ENCODE measurements around the gene RND3.

The RND3 gene

DNA sequence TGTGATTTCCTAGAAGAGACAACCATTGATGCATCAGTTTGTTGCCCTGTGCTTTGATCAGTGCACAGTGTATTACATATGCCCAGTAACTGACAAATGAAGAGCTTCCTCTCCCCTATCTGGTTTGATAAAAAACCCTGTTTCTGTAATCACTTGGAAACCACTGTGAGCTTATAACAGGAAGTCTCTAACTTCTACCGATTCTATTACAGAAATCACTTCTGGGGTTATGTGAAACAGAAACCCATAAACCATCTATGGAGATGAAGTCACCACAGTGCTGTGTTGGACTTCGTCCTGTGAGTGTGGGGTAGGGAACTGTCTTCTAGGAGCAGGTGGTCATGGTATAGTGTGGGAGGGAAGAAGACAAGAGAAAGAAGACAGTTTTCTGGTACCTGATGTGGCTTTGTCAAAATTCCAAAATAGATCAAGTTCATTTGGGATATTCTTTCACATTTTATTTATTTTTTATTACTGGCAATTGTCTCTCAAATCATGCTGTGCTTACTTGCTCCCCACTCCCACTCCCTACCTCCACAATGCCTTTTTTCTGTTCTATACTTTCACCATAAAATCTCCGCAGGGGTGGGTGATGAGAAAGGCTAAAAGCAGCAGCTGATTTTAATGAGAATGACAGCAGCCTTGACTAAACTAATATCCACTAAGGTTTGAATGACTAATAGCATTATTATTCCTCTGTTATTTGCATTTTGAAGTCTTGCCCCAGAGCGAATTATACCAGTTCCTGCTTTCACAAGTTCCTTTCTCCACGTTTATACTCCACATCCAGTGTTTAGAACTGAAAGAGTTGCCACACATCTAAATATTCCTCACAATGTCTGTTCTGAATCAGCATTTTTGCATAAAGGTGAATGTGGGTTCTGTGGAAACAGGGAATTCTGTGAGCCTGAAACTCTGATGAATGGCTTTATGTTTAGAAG is 41.7 kb upstream of the RND3 start:
- TF ChIP-seq, protein P1, sequence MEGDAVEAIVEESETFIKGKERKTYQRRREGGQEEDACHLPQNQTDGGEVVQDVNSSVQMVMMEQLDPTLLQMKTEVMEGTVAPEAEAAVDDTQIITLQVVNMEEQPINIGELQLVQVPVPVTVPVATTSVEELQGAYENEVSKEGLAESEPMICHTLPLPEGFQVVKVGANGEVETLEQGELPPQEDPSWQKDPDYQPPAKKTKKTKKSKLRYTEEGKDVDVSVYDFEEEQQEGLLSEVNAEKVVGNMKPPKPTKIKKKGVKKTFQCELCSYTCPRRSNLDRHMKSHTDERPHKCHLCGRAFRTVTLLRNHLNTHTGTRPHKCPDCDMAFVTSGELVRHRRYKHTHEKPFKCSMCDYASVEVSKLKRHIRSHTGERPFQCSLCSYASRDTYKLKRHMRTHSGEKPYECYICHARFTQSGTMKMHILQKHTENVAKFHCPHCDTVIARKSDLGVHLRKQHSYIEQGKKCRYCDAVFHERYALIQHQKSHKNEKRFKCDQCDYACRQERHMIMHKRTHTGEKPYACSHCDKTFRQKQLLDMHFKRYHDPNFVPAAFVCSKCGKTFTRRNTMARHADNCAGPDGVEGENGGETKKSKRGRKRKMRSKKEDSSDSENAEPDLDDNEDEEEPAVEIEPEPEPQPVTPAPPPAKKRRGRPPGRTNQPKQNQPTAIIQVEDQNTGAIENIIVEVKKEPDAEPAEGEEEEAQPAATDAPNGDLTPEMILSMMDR (IDR thresholded peaks at IDR 0.05), result no peak
- TF ChIP-seq ZFX (IDR thresholded peaks at IDR 0.05; ENCODE audit: borderline replicate concordance), result no peak
- H3K27ac ChIP-seq, result no peak overlapping the region

DNA sequence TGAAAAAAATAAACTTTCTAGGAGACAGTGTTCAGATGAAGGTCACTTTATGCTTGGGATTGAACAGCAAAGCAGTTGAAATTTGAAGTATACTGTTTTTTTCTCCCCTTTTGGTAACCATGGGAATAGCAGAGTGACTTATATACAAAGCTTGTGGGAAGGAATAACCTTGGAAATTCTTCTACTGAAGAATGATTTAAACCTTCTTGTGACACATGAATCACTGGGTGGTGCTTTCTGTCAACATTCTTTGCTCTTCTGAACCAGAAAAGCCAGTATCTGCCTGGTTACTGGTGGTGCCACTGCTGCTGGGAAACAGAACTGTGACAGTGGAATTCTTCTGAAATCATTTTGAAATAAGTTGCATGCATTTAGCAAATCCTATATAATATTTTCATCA is 39.4 kb upstream of the RND3 start:
- no peak overlapping the region for H3K27ac ChIP-seq
- no peak for TF ChIP-seq ZFX (IDR thresholded peaks at IDR 0.05; ENCODE audit: borderline replicate concordance)
- TF ChIP-seq, protein P1 (IDR thresholded peaks at IDR 0.05), result no peak

DNA sequence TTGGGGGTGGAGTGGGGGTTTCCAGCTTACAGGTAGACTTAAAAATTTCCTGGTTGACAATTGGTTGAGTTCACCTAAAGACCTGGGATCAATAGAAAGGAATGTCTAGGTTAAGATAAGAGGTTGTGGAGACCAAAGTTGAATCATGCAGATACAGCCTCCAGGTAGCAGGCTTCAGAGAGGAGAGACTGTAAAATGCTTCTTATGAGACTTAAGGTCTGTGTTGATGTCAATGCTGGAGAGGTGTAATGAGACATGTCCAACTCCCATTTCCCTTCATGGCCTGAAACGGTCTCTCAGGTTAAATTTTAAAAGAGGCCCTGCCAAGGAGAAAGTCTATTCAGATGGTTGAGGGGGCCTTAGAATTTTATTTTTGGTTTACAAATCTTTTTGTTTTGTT is 38.5 kb upstream of the RND3 start:
- H3K27ac ChIP-seq, result no peak overlapping the region
- TF ChIP-seq, protein P1 (IDR thresholded peaks at IDR 0.05), result no peak
- no peak for TF ChIP-seq ZFX (IDR thresholded peaks at IDR 0.05; ENCODE audit: borderline replicate concordance)

DNA sequence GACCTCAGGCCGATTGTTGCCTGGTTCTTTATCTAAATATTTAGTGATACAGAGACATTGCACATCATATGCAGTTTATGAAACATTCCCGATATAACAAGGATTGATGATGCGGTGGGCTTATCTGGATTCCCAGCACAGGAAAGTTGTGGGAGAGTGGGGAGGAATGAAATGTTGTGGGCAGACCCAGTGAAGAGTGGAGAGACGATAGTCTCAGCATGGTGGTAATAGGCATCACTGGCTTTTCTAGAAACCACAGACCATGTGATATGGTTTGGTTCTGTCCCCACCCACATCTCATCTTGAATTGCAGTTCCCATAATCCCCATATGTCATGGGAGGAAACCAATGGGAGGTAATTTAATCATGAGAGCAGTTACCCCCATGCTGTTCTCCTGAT is 34.8 kb upstream of the RND3 start:
- H3K27ac ChIP-seq, result no peak overlapping the region
- no peak for TF ChIP-seq ZFX (IDR thresholded peaks at IDR 0.05; ENCODE audit: borderline replicate concordance)
- TF ChIP-seq, protein P1 (IDR thresholded peaks at IDR 0.05), result no peak

DNA sequence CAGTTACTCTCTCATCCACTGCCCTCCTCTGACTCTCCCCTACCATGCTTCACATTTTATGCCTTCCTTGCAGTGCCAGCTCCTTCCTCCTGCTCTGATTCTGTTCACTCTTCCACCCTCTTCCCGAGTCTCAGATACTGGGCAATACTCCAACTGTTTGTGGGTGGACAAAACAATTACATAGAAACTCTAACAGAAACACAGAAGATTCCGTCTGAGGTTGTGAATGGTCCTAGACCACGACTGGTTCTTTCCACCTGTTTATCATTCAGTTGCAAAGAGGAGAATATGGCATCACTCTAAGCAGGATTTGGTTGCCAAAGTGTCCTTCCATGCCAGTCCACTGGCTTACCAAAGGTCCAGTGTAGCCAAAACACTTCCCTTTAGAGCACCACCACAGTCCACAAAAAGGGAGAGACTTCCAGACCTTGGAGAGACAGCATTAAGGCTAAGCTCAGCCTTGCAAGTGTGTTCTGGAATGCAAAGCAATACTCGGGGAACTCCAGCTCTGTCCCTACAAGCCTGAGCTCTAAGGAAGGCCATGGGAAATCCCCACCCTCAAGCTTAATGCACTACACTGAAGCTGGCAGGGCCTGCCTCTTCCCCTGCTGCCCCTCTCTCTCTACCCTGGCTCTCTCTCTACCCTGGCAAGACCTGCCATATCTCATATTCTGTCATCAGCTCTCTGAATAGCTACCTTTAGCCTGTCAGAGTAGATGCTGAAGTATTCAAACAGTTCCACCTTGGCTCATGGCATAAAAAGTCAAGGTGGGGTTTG is 33.6 kb upstream of the RND3 start:
- no peak overlapping the region for H3K27ac ChIP-seq
- TF ChIP-seq, protein P1 (IDR thresholded peaks at IDR 0.05), result no peak
- TF ChIP-seq ZFX (IDR thresholded peaks at IDR 0.05; ENCODE audit: borderline replicate concordance), result no peak

DNA sequence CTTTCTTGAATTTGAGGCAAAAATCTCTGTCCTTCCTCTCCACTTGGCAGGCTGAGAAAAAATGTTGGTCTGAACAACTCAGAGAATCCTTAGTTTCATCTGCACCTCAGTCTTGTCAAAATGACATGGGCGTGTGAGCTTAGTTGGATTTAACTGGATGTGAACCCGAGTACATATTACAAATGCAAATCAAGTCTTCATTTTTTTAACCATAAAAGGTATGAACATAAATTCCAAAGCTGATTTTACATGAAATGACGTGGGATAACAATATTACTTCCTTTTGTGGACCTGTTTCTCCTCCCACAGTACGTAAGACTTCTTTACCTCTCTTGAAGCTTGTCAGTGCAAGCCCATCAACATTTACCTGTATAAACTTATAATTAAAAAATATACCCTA is 32.6 kb upstream of the RND3 start:
- TF ChIP-seq, protein P1 (IDR thresholded peaks at IDR 0.05), result no peak
- no peak for TF ChIP-seq ZFX (IDR thresholded peaks at IDR 0.05; ENCODE audit: borderline replicate concordance)
- H3K27ac ChIP-seq, result no peak overlapping the region

Data from 22Rv1 (cell line).